Fibroblast of lung (primary cell): ENCODE results near the gene EPS8L1.

ENCODE experiments used
- CTCF ChIP-seq, 2 donors: IDR thresholded peaks in 1 of 2; conservative IDR thresholded peaks in 1 of 2; 1 replicate in 1 of 2; 2 replicates in 1 of 2; pipeline ENCODE4 v1.5.1; 2011 to 2012; ENCODE audit warnings: low read length in 2 of 2, control low read depth in 1 of 2, inconsistent platforms in 1 of 2, low read depth in 1 of 2, mild to moderate bottlenecking in 1 of 2
- EZH2 ChIP-seq: IDR thresholded peaks from 2 replicates; pipeline ENCODE4 v1.5.1; 2012; ENCODE audit warnings: low read length, control low read depth, mild to moderate bottlenecking; ENCODE audit errors: missing control alignments

DNA sequence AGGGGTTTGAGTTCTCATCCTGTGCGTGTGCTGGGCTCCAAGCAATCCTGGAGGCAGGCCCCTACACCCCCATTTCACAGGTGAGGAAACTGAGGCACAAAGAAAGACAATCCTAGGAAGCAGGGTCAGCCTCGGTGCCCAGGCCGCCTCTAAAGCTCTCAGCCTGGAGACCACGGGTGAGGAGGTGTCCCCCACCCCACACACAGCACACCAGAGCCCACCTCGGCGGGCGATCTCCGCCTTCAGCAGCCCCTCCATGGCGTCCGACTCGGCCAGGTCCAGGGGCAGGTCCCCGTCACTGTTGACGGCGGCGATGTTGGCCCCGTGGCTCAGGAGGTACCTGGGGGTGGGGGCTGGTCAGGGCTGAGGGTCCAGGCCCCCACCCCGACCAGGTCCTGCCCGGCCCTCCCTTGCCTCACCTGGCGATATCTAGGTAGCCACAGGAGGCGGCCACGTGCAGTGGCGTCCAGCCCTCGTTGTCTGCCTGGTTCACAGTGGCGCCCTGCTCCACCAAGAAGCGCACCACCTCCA, 36.6 kb downstream of the EPS8L1 start:
- TF ChIP-seq EZH2 (no peak), CTCF (conservative IDR thresholded peaks at IDR 0.05 in 1 of 2, IDR thresholded peaks at IDR 0.05 in 1 of 2; ENCODE audit: low read depth in 1 of 2, low read length in 2 of 2) (no peak)
